ENCODE measurements around the gene PLD4.

Gene PLD4

GRCh38 chr14:104931304-104931770 lies 6.7 kb downstream of the PLD4 start:
- H3K27ac ChIP-seq (ENCODE audit: low read depth, low read length, poor library complexity, severe bottlenecking): no peak overlapping the region

GRCh38 chr14:104931771-104932675 lies 7.3 kb downstream of the PLD4 start:
- H3K79me2 ChIP-seq (ENCODE audit: insufficient read depth, low read length): no peaks in the 10 kb centered on the region
- H3K4me1 ChIP-seq (ENCODE audit: insufficient read depth, low read length, severe bottlenecking): peaks cover under 1% of the 10 kb centered on the region
- no peaks in the 10 kb centered on the region for H3K9me3 ChIP-seq (ENCODE audit: low read length)
- no peak overlapping the region for H3K9ac ChIP-seq (ENCODE audit: low read length)
- H2AFZ ChIP-seq (ENCODE audit: low read length): no peak overlapping the region
- no peaks in the 10 kb centered on the region for H3K27me3 ChIP-seq (ENCODE audit: insufficient read depth, low read length)
- no peak overlapping the region for H3K4me3 ChIP-seq (ENCODE audit: low read depth, low read length, poor library complexity, severe bottlenecking)
- no peak overlapping the region for H3K4me2 ChIP-seq (ENCODE audit: low read length)
- no peaks in the 10 kb centered on the region for H3F3A ChIP-seq (ENCODE audit: insufficient read depth, low read length)
- H3K36me3 ChIP-seq (ENCODE audit: insufficient read depth, low read length): no peaks in the 10 kb centered on the region
- H4K20me1 ChIP-seq (ENCODE audit: insufficient read depth, low read length): no peaks in the 10 kb centered on the region
- H3K9me2 ChIP-seq (ENCODE audit: low read depth, low read length): no peaks in the 10 kb centered on the region
- no peak overlapping the region for H3K27ac ChIP-seq (ENCODE audit: low read depth, low read length, poor library complexity, severe bottlenecking)
- TF ChIP-seq CTCF (IDR thresholded peaks at IDR 0.05; ENCODE audit: low read length): no peak
- TF ChIP-seq EZH2 (IDR thresholded peaks at IDR 0.05; ENCODE audit: borderline replicate concordance, low read length): no peak

More at GRCh38 chr14:104931304-104931770, 6.7 kb downstream of the PLD4 start:
- no peak overlapping the region for H3K4me3 ChIP-seq (ENCODE audit: low read depth, low read length, poor library complexity, severe bottlenecking)
- H3F3A ChIP-seq (ENCODE audit: insufficient read depth, low read length): no peaks in the 10 kb centered on the region
- TF ChIP-seq CTCF (IDR thresholded peaks at IDR 0.05; ENCODE audit: low read length) (no peak), EZH2 (IDR thresholded peaks at IDR 0.05; ENCODE audit: borderline replicate concordance, low read length) (no peak)
- H4K20me1 ChIP-seq (ENCODE audit: insufficient read depth, low read length): no peaks in the 10 kb centered on the region
- no peaks in the 10 kb centered on the region for H3K36me3 ChIP-seq (ENCODE audit: insufficient read depth, low read length)
- no peaks in the 10 kb centered on the region for H3K9me2 ChIP-seq (ENCODE audit: low read depth, low read length)
- H3K4me1 ChIP-seq (ENCODE audit: insufficient read depth, low read length, severe bottlenecking): peaks cover 7% of the 10 kb centered on the region
- H2AFZ ChIP-seq (ENCODE audit: low read length): no peak overlapping the region
- H3K79me2 ChIP-seq (ENCODE audit: insufficient read depth, low read length): no peaks in the 10 kb centered on the region
- no peak overlapping the region for H3K9ac ChIP-seq (ENCODE audit: low read length)
- H3K9me3 ChIP-seq (ENCODE audit: low read length): no peaks in the 10 kb centered on the region
- H3K27me3 ChIP-seq (ENCODE audit: insufficient read depth, low read length): no peaks in the 10 kb centered on the region
- H3K4me2 ChIP-seq (ENCODE audit: low read length): no peak overlapping the region

- no peak overlapping the region for H3K9ac ChIP-seq (ENCODE audit: low read length)
- TF ChIP-seq EZH2 (IDR thresholded peaks at IDR 0.05; ENCODE audit: borderline replicate concordance, low read length) (no peak), CTCF (IDR thresholded peaks at IDR 0.05; ENCODE audit: low read length) (peak; percentile 48)
- no peak overlapping the region for H2AFZ ChIP-seq (ENCODE audit: low read length)
- no peaks in the 10 kb centered on the region for H3K4me1 ChIP-seq (ENCODE audit: insufficient read depth, low read length, severe bottlenecking)
- H3K27me3 ChIP-seq (ENCODE audit: insufficient read depth, low read length): no peaks in the 10 kb centered on the region; the same call in 1 of the 2 replicates
- H3K36me3 ChIP-seq (ENCODE audit: insufficient read depth, low read length): no peaks in the 10 kb centered on the region
- no peak overlapping the region for H3K27ac ChIP-seq (ENCODE audit: low read depth, low read length, poor library complexity, severe bottlenecking)
- no peaks in the 10 kb centered on the region for H3F3A ChIP-seq (ENCODE audit: insufficient read depth, low read length)
- H3K9me3 ChIP-seq (ENCODE audit: low read length): no peaks in the 10 kb centered on the region
- H3K4me3 ChIP-seq (ENCODE audit: low read depth, low read length, poor library complexity, severe bottlenecking): peak overlapping the region; percentile 38
- no peaks in the 10 kb centered on the region for H3K79me2 ChIP-seq (ENCODE audit: insufficient read depth, low read length)
- H4K20me1 ChIP-seq (ENCODE audit: insufficient read depth, low read length): no peaks in the 10 kb centered on the region
- no peaks in the 10 kb centered on the region for H3K9me2 ChIP-seq (ENCODE audit: low read depth, low read length)
- peak overlapping the region; percentile 44; the same call in 1 of the 2 replicates for H3K4me2 ChIP-seq (ENCODE audit: low read length)
These were observed 8.3 kb downstream of the PLD4 start for GRCh38 chr14:104932676-104933631.

All from OCI-LY1 (cell line).